ENCODE results near the gene KCNMA1.

Gene KCNMA1

DNA sequence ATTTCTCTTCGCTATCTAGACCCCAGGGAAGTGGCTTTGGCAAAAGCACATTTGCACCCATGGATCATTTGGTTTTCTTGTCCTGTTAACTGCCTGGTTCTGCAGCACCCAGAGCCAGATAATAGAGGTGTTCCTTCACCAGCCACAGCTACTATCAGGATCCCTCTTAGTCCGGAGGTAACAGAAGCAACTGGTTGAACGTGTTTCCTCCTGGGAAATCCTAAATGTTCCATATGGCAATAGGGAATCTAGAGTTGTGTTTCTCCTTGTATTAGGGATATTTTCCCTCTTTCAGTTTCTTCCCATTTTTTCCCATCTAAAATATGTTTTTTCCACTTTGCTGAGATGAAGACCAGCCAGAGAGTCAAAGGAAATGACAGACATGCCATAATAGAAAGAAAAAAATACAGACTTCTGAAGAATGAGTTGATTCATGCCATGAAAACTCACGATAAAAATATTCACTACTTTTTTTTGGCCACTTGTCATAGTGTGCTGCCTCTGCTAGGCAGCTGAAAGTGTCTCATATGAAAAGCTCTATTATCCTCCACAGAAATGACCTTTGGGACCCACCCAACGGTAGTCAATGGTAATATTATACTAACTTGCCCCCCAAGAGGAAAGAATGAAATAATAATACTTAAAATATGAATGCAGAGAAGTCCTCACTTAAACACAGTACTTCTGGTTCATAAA is 472.8 kb downstream of the KCNMA1 start:
- Histone ChIP-seq H3K36me3 (ENCODE audit: insufficient read depth, insufficient read length, low read length) (no peaks in the 10 kb centered on the region), H3K9me3 (ENCODE audit: insufficient read depth, low read length) (no peaks in the 10 kb centered on the region), H3K9ac (ENCODE audit: insufficient read length, low read depth) (no peak overlapping the region), H3K27me3 (ENCODE audit: insufficient read depth, insufficient read length) (no peaks in the 10 kb centered on the region), H3K4me1 (ENCODE audit: insufficient read depth, insufficient read length) (no peaks in the 10 kb centered on the region), H3K4me3 (ENCODE audit: insufficient read length, low read depth) (no peak overlapping the region)
- no peak for DNase-seq (ENCODE audit: low read depth, low spot score)
- TF ChIP-seq SUZ12 (IDR thresholded peaks at IDR 0.05; ENCODE audit: extremely low read depth, insufficient read depth, insufficient read length) (no peak), YY1 (IDR thresholded peaks at IDR 0.05; ENCODE audit: insufficient read depth, insufficient read length) (no peak)

DNA sequence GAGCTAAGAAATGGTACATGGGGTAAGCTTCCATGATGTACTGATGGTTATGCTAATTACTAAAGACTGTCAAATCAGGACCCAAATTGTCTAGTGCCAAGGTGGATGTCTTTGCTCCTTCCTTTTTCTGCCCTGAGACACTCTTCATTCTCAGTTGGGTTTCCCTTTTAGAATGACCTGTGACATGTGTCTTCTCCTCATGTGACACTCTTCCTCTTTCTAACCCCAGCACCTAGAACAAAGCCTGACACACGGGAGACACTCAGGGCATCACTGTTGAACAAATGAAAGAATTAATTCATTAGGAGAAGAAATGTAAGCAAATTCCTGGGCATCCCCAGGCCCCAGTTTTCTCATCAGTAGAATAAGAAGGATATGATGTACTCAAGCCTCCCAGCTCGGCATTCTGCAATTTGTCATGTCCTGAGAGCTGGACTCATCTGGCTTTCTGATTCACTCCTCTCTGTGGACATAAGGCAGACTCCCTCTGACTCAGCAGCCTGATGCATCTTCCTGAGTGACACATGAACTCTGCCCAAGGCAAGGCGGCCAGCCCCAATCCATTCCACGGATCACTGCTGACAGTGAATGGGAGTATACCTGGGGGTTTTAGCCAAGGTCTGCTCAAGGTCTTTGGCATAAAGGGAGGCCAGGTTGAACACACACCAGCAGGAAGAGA is 473.8 kb downstream of the KCNMA1 start:
- DNase-seq (ENCODE audit: low read depth, low spot score): no peak
- no peak for TF ChIP-seq YY1 (IDR thresholded peaks at IDR 0.05; ENCODE audit: insufficient read depth, insufficient read length)
- no peak for TF ChIP-seq ZNF274 (IDR thresholded peaks at IDR 0.05; ENCODE audit: low read depth, low read length)
- TF ChIP-seq SUZ12 (IDR thresholded peaks at IDR 0.05; ENCODE audit: extremely low read depth, insufficient read depth, insufficient read length): no peak
- H3K9me3 ChIP-seq (ENCODE audit: insufficient read depth, low read length): no peaks in the 10 kb centered on the region
- no peaks in the 10 kb centered on the region for H3K36me3 ChIP-seq (ENCODE audit: insufficient read depth, insufficient read length, low read length)
- no peak overlapping the region for H3K9ac ChIP-seq (ENCODE audit: insufficient read length, low read depth)
- H3K4me1 ChIP-seq (ENCODE audit: insufficient read depth, insufficient read length): no peaks in the 10 kb centered on the region
- H3K4me3 ChIP-seq (ENCODE audit: insufficient read length, low read depth): no peak overlapping the region
- no peaks in the 10 kb centered on the region for H3K27me3 ChIP-seq (ENCODE audit: insufficient read depth, insufficient read length)

DNA sequence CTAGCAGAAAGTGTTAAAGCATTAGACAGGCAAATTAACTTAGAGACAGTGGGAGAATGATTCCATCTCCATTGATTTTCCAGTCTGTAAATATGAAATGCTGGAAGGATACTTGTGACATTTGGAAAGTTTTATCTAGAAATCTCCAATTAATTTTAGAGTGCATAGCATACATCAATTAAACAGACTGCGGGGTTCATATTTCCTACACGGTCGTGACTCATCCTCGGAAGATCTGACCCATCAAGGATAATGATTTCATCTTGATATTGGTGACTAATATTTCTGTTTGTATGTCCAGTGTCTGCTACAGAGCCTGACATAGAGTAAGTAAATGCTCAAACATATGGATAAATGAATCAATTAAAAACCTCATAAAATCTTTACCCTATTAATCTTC is 474.9 kb downstream of the KCNMA1 start:
- Histone ChIP-seq H3K27me3 (ENCODE audit: insufficient read depth, insufficient read length) (no peaks in the 10 kb centered on the region), H3K9me3 (ENCODE audit: insufficient read depth, low read length) (no peaks in the 10 kb centered on the region), H3K4me1 (ENCODE audit: insufficient read depth, insufficient read length) (no peaks in the 10 kb centered on the region), H3K9ac (ENCODE audit: insufficient read length, low read depth) (no peak overlapping the region), H3K4me3 (ENCODE audit: insufficient read length, low read depth) (no peak overlapping the region), H3K36me3 (ENCODE audit: insufficient read depth, insufficient read length, low read length) (no peaks in the 10 kb centered on the region)
- TF ChIP-seq ZNF274 (IDR thresholded peaks at IDR 0.05; ENCODE audit: low read depth, low read length): no peak
- TF ChIP-seq YY1 (IDR thresholded peaks at IDR 0.05; ENCODE audit: insufficient read depth, insufficient read length): no peak
- TF ChIP-seq SUZ12 (IDR thresholded peaks at IDR 0.05; ENCODE audit: extremely low read depth, insufficient read depth, insufficient read length): no peak
- DNase-seq (ENCODE audit: low read depth, low spot score): no peak

DNA sequence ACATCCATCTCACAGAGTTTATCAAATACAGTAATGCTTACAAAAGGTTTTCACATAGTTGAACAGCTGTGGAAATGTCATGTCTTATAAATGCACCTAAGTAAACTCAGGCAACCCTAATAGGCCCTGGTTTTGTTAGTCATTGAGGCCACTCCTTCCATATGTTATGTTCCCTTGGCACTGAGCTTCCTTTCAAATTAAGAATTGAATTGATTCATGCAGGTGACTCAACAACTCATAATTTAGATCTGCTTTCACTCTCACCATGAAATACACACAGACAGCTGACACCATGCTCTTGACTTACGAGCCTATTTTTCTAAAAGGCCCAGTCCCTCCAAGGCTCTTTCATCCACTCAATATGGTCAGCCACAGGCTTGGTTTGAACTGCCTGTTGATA is 476.9 kb downstream of the KCNMA1 start:
- Histone ChIP-seq H3K36me3 (ENCODE audit: insufficient read depth, insufficient read length, low read length) (no peaks in the 10 kb centered on the region), H3K4me3 (ENCODE audit: insufficient read length, low read depth) (no peak overlapping the region), H3K9ac (ENCODE audit: insufficient read length, low read depth) (no peak overlapping the region), H3K27me3 (ENCODE audit: insufficient read depth, insufficient read length) (no peaks in the 10 kb centered on the region), H3K9me3 (ENCODE audit: insufficient read depth, low read length) (no peaks in the 10 kb centered on the region), H3K4me1 (ENCODE audit: insufficient read depth, insufficient read length) (no peaks in the 10 kb centered on the region)
- TF ChIP-seq ZNF274 (IDR thresholded peaks at IDR 0.05; ENCODE audit: low read depth, low read length): no peak
- TF ChIP-seq YY1 (IDR thresholded peaks at IDR 0.05; ENCODE audit: insufficient read depth, insufficient read length): no peak
- TF ChIP-seq SUZ12 (IDR thresholded peaks at IDR 0.05; ENCODE audit: extremely low read depth, insufficient read depth, insufficient read length): no peak
- DNase-seq (ENCODE audit: low read depth, low spot score): no peak

DNA sequence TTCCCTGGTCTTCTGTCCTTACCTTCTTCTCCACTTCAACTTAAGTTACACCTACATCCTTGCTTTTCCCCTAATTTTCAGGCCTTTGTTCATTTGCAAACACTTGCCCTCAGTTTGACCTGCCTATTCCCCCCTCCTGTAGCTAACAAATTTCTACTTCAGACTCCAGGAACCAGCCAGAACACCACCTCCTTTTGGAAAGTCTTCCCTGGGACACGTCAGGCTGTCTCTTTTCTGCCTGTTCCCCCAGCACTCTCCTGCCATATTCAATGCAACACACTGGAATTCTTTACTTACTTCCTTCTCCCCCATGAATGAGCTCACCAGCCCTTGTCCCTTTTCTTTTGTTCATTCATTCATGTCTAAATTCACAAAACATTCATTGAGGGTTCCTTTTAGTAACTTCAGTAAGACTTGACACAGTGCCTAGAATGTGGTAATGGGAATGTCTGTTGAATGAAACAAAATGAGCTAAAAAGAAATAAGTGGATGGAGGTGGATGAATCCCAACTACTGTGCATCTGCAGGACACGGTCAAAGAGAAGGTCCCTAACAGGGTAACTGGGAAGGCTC is 478.0 kb downstream of the KCNMA1 start:
- no peak for TF ChIP-seq SUZ12 (IDR thresholded peaks at IDR 0.05; ENCODE audit: extremely low read depth, insufficient read depth, insufficient read length)
- no peaks in the 10 kb centered on the region for H3K4me1 ChIP-seq (ENCODE audit: insufficient read depth, insufficient read length)
- DNase-seq (ENCODE audit: low read depth, low spot score): no peak
- H3K4me3 ChIP-seq (ENCODE audit: insufficient read length, low read depth): no peak overlapping the region
- no peaks in the 10 kb centered on the region for H3K9me3 ChIP-seq (ENCODE audit: insufficient read depth, low read length)
- no peak overlapping the region for H3K9ac ChIP-seq (ENCODE audit: insufficient read length, low read depth)
- H3K36me3 ChIP-seq (ENCODE audit: insufficient read depth, insufficient read length, low read length): no peaks in the 10 kb centered on the region
- H3K27me3 ChIP-seq (ENCODE audit: insufficient read depth, insufficient read length): no peaks in the 10 kb centered on the region

DNA sequence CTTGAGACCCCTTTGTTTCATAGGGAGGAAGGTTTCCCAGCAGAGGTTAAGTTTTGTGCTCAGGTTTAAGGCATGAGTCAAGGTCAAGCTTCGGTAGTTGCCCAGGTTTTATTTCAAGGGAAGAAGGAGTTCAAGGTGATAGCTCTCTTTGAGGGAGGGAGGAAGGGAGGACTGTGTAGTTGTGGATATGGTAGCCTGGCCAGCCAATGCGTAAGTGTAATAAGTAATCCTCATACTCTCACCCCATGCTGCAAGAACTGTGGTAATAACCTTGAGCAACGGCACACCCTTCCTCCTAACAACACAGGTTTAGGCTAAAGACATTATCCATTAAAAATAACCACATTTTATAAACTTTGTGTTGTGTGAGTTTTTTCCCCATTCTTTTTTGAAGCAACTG is 478.9 kb downstream of the KCNMA1 start:
- Histone ChIP-seq H3K36me3 (ENCODE audit: insufficient read depth, insufficient read length, low read length) (no peaks in the 10 kb centered on the region), H3K9me3 (ENCODE audit: insufficient read depth, low read length) (no peaks in the 10 kb centered on the region), H3K4me1 (ENCODE audit: insufficient read depth, insufficient read length) (no peaks in the 10 kb centered on the region), H3K27me3 (ENCODE audit: insufficient read depth, insufficient read length) (no peaks in the 10 kb centered on the region), H3K4me3 (ENCODE audit: insufficient read length, low read depth) (no peak overlapping the region), H3K9ac (ENCODE audit: insufficient read length, low read depth) (no peak overlapping the region)
- no peak for TF ChIP-seq YY1 (IDR thresholded peaks at IDR 0.05; ENCODE audit: insufficient read depth, insufficient read length)
- TF ChIP-seq ZNF274 (IDR thresholded peaks at IDR 0.05; ENCODE audit: low read depth, low read length): no peak
- no peak for TF ChIP-seq SUZ12 (IDR thresholded peaks at IDR 0.05; ENCODE audit: extremely low read depth, insufficient read depth, insufficient read length)
- DNase-seq (ENCODE audit: low read depth, low spot score): no peak

DNA sequence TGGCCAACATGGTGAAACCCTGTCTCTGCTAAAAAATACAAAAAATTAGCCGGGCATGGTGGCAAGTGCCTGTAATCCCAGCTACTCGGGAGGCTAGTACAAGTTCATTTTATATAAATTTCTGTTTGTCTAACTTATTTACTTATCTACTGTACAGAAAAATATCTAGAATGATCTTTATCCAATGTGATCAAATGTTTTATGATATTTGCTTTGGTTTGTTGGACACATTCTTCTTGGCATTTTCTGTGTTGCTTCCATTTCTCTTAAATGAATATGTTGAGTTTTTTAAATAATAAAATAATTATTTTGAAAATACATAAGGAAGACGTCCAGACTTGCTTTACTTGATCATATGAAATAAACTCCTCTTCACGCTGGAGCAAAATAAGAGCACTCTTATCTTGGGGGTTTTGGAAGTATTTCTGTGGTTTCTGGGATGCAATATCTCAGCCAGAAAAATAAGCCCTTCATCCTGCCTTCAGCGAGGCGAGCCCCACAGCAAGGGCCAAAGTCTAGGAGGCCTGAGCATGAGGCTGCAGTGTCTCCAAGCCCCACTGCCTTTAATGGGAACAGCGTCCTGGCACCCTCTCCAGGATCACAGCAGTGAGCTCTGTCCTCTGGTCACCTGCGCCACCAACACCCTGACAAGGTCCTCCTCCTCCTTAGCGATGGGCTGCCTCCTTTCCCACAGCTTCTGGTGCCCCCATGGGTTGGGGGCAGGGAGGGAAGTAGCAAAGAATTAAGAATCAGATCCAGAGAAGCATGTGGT is 480.2 kb downstream of the KCNMA1 start:
- Histone ChIP-seq H3K4me3 (ENCODE audit: insufficient read length, low read depth) (no peak overlapping the region), H3K4me1 (ENCODE audit: insufficient read depth, insufficient read length) (peaks cover 4% of the 10 kb centered on the region), H3K36me3 (ENCODE audit: insufficient read depth, insufficient read length, low read length) (no peaks in the 10 kb centered on the region), H3K9me3 (ENCODE audit: insufficient read depth, low read length) (no peaks in the 10 kb centered on the region), H3K27me3 (ENCODE audit: insufficient read depth, insufficient read length) (no peaks in the 10 kb centered on the region), H3K9ac (ENCODE audit: insufficient read length, low read depth) (no peak overlapping the region)
- no peak for DNase-seq (ENCODE audit: low read depth, low spot score)
- no peak for TF ChIP-seq SUZ12 (IDR thresholded peaks at IDR 0.05; ENCODE audit: extremely low read depth, insufficient read depth, insufficient read length)
- no peak for TF ChIP-seq YY1 (IDR thresholded peaks at IDR 0.05; ENCODE audit: insufficient read depth, insufficient read length)
- no peak for TF ChIP-seq ZNF274 (IDR thresholded peaks at IDR 0.05; ENCODE audit: low read depth, low read length)

All from NT2/D1 (cell line).